Activated CD4-positive, alpha-beta T cell treated with anti-CD3 and anti-CD28 coated beads, Interleukin-2, amount 50 U/mL, for 48 hours (primary cell): ENCODE data around the gene PTPN21.
A peak's percentile ranks its signal among the peaks of the same experiment; 100 is the strongest.
"Not testable (repeated sequence)": the region's sequence is repeated elsewhere in the genome, so short reads cannot be mapped to it uniquely, and the experiment has no call there.

Experiments
- DNase-seq, 2 experiments: peaks; one replicate each; pipeline ENCODE4 v3.0.0-alpha.2; 2020

The PTPN21 gene

GRCh38 chr14:88551980-88552431 is 2.8 kb downstream of the PTPN21 start:
- no peak for DNase-seq

- DNase-seq: peak; percentile 64 to 75
These were observed 3.5 kb downstream of the PTPN21 start for GRCh38 chr14:88551094-88551870.

GRCh38 chr14:88550078-88550477 is 4.7 kb downstream of the PTPN21 start:
- DNase-seq: no peak

DNA sequence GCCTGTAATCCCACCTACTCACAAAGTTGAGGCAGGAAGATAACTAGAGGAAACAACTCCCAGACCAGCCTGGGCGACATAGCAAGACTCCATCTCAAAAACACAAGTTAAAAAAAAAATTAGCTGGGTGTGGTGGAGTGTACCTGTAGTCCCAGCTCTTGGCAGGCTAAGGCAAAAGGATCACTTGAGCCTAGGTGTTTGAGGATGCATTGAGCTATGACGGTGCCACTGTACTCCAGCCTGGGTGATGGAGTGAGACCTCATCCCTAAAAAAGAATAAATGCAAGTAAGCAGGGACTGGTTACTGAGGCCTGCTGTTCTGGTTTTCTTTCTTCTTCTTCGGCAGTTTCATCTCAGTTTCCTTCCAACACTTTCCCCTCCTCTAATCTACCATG is 7.4 kb downstream of the PTPN21 start:
- DNase-seq: no peak

DNA sequence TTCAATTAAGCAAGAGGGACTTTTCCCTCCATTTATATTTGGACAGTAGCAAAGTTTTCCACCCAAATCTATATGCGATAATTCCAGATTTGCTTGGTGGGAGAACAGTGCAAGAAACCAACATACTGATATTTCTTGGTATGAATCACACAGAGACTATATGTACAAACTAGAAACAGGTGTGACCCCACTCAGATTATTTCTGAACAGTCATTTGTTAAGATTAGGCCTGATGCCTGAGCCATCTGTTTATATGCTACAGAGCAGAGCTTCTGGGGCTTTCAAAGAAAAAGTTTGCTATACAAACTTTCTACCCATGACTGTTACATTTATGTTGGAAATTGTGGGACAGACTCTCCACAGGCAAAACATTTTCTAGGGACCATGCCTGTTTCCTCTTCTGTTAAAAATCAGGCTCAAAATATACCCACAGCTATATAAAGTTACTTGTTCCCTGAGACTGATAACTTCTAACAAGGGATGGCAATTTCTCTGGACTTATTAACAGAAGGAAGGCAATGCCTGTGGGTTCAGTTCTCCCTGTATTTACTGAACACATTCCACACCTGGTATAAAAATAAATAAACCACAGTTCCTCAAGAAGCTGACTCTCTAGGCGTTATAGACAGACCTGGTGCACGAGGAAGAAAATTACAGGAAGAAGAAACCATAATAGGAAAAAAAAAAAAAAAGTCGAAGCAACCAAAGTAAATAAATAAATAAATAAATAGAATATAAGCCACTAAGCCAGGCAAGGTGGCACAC is 8.0 kb downstream of the PTPN21 start:
- DNase-seq: no peak

GRCh38 chr14:88545256-88545655 is 9.6 kb downstream of the PTPN21 start:
- DNase-seq: no peak

GRCh38 chr14:88542857-88543795 is 11.7 kb downstream of the PTPN21 start:
- no peak for DNase-seq

DNA sequence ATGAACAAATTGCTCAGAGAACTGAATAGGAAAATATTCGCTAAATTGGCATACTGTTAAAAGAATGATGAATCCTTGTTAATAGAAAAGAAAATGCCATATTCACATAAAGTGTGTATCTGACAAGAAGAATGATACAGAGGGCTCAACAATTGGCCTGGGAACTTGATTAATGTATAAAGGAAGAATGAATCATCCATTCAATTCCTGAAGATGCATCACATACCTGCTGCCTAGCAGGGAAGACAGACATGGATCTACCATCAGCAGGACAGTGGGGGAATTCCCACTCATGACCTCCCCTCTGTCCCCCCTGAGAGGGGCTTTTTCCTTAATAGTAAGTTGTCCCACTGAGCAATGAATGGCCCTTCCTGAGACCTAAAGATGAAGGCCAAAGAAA is 13.5 kb downstream of the PTPN21 start:
- no peak for DNase-seq

DNA sequence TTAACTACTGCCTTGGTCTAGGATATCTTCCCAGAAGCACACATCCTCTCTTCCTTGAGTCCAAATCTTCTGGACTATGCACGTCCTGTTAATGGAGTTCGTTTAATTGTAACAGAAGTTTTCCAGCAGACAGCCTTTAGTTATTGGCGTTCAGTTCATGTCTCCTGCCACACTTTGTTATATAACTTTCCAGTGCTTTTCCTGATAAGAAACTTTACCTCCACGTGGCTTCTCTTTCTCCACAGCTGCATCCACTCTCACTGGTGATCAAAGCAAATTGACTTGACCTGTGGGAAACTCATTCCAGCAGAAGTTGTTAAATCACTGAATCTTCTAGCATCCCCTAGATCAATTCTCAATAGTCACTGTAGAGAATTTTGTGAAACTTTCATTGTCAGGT is 19.0 kb downstream of the PTPN21 start:
- no peak for DNase-seq

GRCh38 chr14:88535149-88535548 is 19.7 kb downstream of the PTPN21 start:
- no peak for DNase-seq

GRCh38 chr14:88533064-88533602 is 21.7 kb downstream of the PTPN21 start:
- no peak for DNase-seq

- not testable (repeated sequence) for DNase-seq
These were observed 24.9 kb downstream of the PTPN21 start for GRCh38 chr14:88529889-88530288.

GRCh38 chr14:88522393-88522792 is 32.4 kb downstream of the PTPN21 start:
- DNase-seq: no peak

DNA sequence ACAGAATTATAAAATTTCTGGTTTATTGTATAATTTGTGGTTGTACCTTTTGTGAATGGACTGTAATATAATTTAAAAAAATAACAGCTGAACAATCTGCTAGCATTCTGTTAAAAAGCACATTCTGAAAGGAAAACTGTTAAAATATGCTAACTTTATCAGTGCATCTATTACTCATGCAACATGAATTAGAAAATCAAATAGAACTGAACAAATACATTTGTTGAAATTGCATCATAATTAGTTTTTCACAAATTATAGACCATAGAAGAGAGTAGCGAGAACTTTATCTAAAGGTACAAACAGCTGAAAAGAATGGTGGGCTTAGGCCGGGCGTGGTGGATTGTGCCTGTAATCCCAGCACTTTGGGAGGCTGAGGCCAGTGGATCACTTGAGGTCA is 33.0 kb downstream of the PTPN21 start:
- no peak for DNase-seq

GRCh38 chr14:88519907-88520306 is 34.9 kb downstream of the PTPN21 start:
- no peak for DNase-seq

- DNase-seq: no peak
These were observed 36.0 kb downstream of the PTPN21 start for GRCh38 chr14:88518592-88519512.

DNA sequence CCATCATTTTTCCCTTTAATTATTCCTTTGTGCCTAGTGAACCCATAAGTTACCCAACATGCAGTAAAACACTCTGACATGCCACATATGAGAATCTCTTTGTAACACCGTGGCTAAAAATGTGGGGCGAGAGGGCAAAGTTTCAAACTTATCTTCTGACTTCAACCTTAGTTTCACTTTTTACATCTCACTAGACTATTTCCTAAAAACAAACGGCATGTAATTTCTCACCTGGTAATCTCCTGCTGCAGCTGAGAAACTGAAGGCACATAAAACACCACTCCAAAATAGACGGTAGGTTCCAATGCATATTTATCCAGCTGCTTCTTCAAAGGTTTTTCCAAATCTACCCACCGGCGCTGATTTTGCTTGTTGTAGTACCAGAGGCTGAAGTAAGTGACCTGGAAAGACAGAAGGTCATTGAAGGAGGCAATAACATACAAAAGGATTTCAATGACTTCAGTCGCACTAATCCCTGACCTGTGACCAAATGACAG is 37.9 kb downstream of the PTPN21 start:
- DNase-seq: no peak

- no peak for DNase-seq
These were observed 39.1 kb downstream of the PTPN21 start for GRCh38 chr14:88515499-88516221.

GRCh38 chr14:88507208-88507607 is 47.6 kb downstream of the PTPN21 start:
- DNase-seq: no peak

GRCh38 chr14:88505621-88506020 is 49.2 kb downstream of the PTPN21 start:
- DNase-seq: no peak

DNA sequence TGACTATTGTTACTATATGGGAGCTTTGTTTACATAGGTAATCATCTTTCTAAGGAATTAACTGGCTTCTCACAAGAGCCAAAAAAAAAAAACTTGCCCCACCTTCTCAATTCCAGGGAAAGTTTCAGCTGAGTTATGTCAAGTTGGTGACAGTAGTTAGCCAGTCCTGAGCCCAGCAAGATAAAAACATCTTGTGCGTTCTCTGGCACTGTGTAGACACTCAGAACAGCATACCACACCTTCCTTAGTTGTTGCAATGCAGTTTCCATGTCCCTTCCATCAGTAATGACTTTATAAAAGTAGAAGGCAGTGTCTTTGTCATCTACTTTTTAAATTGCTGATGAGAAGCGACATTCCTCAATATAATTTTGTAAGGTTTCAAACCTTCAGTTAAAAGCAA is 50.2 kb downstream of the PTPN21 start:
- DNase-seq: no peak
